K562 (cell line): ENCODE results near the gene PSME1. TPM values are rescaled to one million over a fixed set of nuclear protein-coding genes. Genes with fewer than 3 reads are reported as not detected.
A peak's percentile ranks its signal among the peaks of the same experiment; 100 is the strongest.

Experiments
- CBX1 ChIP-seq: sonication (generic); IDR thresholded peaks from 2 replicates; pipeline ENCODE4 v1.6.1; 2016; ENCODE audit warnings: antibody characterized with exemption, low read depth, mild to moderate bottlenecking
- CXXC5 ChIP-seq: fragments of 250-450 bp; sonication (Bioruptor Pico); IDR thresholded peaks from 2 replicates; pipeline ENCODE4 v1.8.0; 2022; ENCODE audit warnings: inconsistent platforms, mild to moderate bottlenecking, moderate library complexity
- HNRNPUL1 ChIP-seq: fragments of 200-400 bp; formaldehyde crosslinking; IDR thresholded peaks from 2 replicates; pipeline ENCODE4 v1.6.1; 2017; ENCODE audit warnings: low read length
- PKNOX1 ChIP-seq: fragments of 450-650 bp; IDR thresholded peaks from 2 replicates; pipeline ENCODE4 v1.6.1; 2016
- POLR2AphosphoS2 ChIP-seq: IDR thresholded peaks from 2 replicates; pipeline ENCODE4 v1.6.1; 2012; ENCODE audit warnings: low read length, improper control_type of control experiment
- RFX5 ChIP-seq: IDR thresholded peaks from 2 replicates; pipeline ENCODE4 v1.6.1; 2011; ENCODE audit warnings: low read depth, mild to moderate bottlenecking, improper control_type of control experiment, low read length
- SAP30 ChIP-seq: fragments of 200-600 bp; sonication (generic); IDR thresholded peaks from 2 replicates; pipeline ENCODE4 v1.6.1; 2012; ENCODE audit warnings: borderline replicate concordance, low read depth, mild to moderate bottlenecking, moderate library complexity, low read length, control low read depth, inconsistent platforms; ENCODE audit not compliant: insufficient read depth, poor library complexity, severe bottlenecking
- SIN3A ChIP-seq, 2 experiments: fragments of 150-350 bp in 1 of 2; IDR thresholded peaks; 2 replicates each; pipeline ENCODE4 v1.6.1; 2011 to 2016; ENCODE audit warnings: borderline replicate concordance in 2 of 2, low read depth in 2 of 2, low read length in 2 of 2, mild to moderate bottlenecking in 2 of 2, moderate library complexity in 2 of 2; ENCODE audit not compliant: control insufficient read depth in 1 of 2
- TFAP4 ChIP-seq: sonication (generic); formaldehyde crosslinking; IDR thresholded peaks from 2 replicates; pipeline ENCODE4 v1.8.0; 2022; ENCODE audit warnings: missing genetic modification reagents, mild to moderate bottlenecking, moderate library complexity, borderline replicate concordance
- ZNF143 ChIP-seq: sonication (generic); formaldehyde crosslinking; IDR thresholded peaks from 2 replicates; pipeline ENCODE4 v1.9.0; 2022; ENCODE audit warnings: mild to moderate bottlenecking, missing genetic modification reagents
- ZNF318 ChIP-seq, 2 experiments: fragments of 450-650 bp; IDR thresholded peaks; 2 replicates each; pipeline ENCODE4 v1.6.1; 2016; ENCODE audit warnings: mild to moderate bottlenecking in 2 of 2, borderline replicate concordance in 1 of 2, low read depth in 1 of 2, moderate library complexity in 1 of 2
- ZNF639 ChIP-seq, 2 experiments: fragments of 200-800 bp in 1 of 2; sonication (Bioruptor generic) in 1 of 2; sonication (generic) in 1 of 2; formaldehyde crosslinking in 1 of 2; IDR thresholded peaks in 1 of 2; conservative IDR thresholded peaks in 1 of 2; 2 replicates each; pipeline versions ENCODE4 v1.5.0 to v1.6.1; 2016 to 2020; ENCODE audit warnings: missing compliant biosample characterization in 1 of 2, missing genetic modification characterization in 1 of 2, missing genetic modification reagents in 1 of 2
- polyA plus RNA-seq, 8 experiments: library from polyadenylated mRNA; depleted of rRNA in 4 of 8; stranded (reverse) in 5 of 8; unstranded in 3 of 8; fragments of >200 nt; fragmentation: Nextera tagmentation in 2 of 8; fragmentation: Illumina TruSeq in 1 of 8; extraction: Ambion mirVana in 2 of 8; extraction: Trizol in 1 of 8; gene quantifications; 2 replicates each; pipeline versions ENCODE4 v1.2.1 to v1.2.3, GENCODE V29; 2011 to 2014; ENCODE audit warnings: inconsistent platforms in 1 of 8, missing spikeins in 1 of 8
- total RNA-seq, 7 experiments: library from RNA; depleted of rRNA in 6 of 7; stranded (reverse); fragments of >200 nt in 6 of 7; fragmentation: Illumina TruSeq in 2 of 7; extraction: Trizol in 2 of 7; gene quantifications; 2 replicates each; pipeline versions ENCODE4 v1.2.1 to v1.2.3, GENCODE V29; 2011 to 2021; ENCODE audit warnings: low replicate concordance in 1 of 7

Gene PSME1
- total and polyA plus RNA-seq, 9 of the 15 experiments (the other 6 are each of a cell fraction or from before 2014, with no cell fraction given): 20.3 to 180 (median 67.5) TPM

GRCh38 chr14:24114532-24115421, 21.2 kb upstream of the PSME1 start, which contains the start of the genes DCAF11 and NRL (continued):
- TF ChIP-seq ZNF639 (CRISPR knock-in tag; conservative IDR thresholded peaks at IDR 0.05 in 1 of 2, IDR thresholded peaks at IDR 0.05 in 1 of 2): 0 out of 4 replicates have a peak, but pooled peaks of 1 of the 2 experiments have one; percentile 9
- TF ChIP-seq POLR2AphosphoS2: no peak
- TF ChIP-seq ZNF318 (IDR thresholded peaks at IDR 0.05; ENCODE audit: borderline replicate concordance in 1 of 2, low read depth in 1 of 2): no peak
- peak; percentile 99 for TF ChIP-seq PKNOX1
- TF ChIP-seq TFAP4 (CRISPR knock-in tag): peak; percentile 66; the same call in 1 of the 2 replicates
- TF ChIP-seq SIN3A (IDR thresholded peaks at IDR 0.05; ENCODE audit: borderline replicate concordance in 2 of 2, control insufficient read depth in 1 of 2, low read depth in 2 of 2, low read length in 2 of 2): peak; percentile 79 to 80; a peak in 3 of 4 replicates
- TF ChIP-seq CBX1: 0 out of 2 replicates have a peak, but pooled peaks have one; percentile 20
- TF ChIP-seq ZNF143 (CRISPR knock-in tag): no peak
- peak; percentile 82 for TF ChIP-seq CXXC5
- peak; percentile 92 for TF ChIP-seq SAP30
- peak; percentile 22; the same call in 1 of the 2 replicates for TF ChIP-seq RFX5
- TF ChIP-seq HNRNPUL1: no peak
